ENCODE results near the gene MYO7A.

Gene MYO7A

GRCh38 chr11:77171885-77172665 lies 44.0 kb downstream of the MYO7A start:
- DNase-seq (ENCODE audit: low spot score): no peak
- TF ChIP-seq, protein P1, sequence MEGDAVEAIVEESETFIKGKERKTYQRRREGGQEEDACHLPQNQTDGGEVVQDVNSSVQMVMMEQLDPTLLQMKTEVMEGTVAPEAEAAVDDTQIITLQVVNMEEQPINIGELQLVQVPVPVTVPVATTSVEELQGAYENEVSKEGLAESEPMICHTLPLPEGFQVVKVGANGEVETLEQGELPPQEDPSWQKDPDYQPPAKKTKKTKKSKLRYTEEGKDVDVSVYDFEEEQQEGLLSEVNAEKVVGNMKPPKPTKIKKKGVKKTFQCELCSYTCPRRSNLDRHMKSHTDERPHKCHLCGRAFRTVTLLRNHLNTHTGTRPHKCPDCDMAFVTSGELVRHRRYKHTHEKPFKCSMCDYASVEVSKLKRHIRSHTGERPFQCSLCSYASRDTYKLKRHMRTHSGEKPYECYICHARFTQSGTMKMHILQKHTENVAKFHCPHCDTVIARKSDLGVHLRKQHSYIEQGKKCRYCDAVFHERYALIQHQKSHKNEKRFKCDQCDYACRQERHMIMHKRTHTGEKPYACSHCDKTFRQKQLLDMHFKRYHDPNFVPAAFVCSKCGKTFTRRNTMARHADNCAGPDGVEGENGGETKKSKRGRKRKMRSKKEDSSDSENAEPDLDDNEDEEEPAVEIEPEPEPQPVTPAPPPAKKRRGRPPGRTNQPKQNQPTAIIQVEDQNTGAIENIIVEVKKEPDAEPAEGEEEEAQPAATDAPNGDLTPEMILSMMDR (IDR thresholded peaks at IDR 0.05; ENCODE audit: extremely low read depth, missing control alignments): no peak

GRCh38 chr11:77172666-77172982 lies 44.6 kb downstream of the MYO7A start:
- TF ChIP-seq, protein P1 (IDR thresholded peaks at IDR 0.05; ENCODE audit: extremely low read depth, missing control alignments): no peak

DNA sequence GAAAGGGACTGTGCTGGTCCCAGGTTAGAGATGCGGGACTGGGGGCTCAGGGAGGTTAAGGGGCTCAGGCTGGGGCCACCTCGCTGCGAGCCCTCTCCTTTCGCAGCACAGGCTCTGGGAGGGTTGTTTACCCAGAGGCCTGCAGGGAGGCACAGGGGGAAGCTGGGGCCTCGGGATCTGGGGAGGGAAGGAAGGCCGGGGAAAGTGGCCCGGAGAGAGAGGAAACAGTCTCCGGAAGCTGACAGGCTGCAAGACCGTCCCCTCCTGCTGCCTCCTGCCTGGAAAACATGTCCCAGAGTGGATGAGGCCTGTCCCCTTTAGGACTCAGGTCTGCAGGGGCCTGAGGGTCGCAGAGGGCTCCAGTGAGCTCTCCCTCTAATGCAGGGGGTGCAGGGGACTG lies 45.4 kb downstream of the MYO7A start:
- TF ChIP-seq, protein P1 (IDR thresholded peaks at IDR 0.05; ENCODE audit: extremely low read depth, missing control alignments): no peak
- DNase-seq (ENCODE audit: low spot score): no peak

More at GRCh38 chr11:77172666-77172982, 44.6 kb downstream of the MYO7A start:
- no peak for DNase-seq (ENCODE audit: low spot score)

GRCh38 chr11:77174559-77174958 lies 46.5 kb downstream of the MYO7A start:
- no peak for DNase-seq (ENCODE audit: low spot score)
- TF ChIP-seq, protein P1 (IDR thresholded peaks at IDR 0.05; ENCODE audit: extremely low read depth, missing control alignments): no peak

GRCh38 chr11:77175021-77175842 lies 47.2 kb downstream of the MYO7A start:
- TF ChIP-seq, protein P1 (IDR thresholded peaks at IDR 0.05; ENCODE audit: extremely low read depth, missing control alignments): no peak
- DNase-seq (ENCODE audit: low spot score): no peak

DNA sequence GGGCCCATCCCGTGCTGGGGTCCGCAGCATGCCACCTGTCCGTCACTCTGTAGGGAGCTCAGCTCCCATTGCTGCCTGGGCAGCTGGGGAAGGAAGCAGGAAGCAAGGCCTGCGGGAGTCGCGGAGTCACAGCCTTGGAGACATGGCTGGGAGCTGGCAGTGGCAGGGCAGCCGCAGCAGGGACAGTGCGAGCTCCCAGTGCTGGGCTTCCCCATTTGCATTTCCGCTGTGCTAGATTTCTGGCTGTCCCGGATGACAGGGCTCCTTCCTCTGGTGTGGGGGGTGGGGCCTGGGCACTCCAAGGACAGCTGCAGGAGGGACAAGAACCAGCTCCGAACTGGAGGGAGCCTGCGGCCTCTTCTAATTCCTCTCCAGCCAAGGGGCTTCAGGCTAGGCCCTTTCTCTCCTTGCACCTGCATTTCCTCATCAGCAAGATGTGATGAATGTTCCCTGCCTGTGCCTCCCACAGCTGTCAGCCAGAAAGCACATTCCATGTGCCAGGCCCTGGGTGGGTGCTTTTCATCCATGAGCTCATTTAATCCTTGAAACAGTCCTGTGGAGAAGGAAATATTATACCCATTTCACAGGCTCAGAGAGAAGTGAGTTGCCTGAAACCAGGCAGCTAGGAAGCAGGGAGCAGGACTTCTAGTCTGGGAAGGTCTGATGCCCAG lies 48.0 kb downstream of the MYO7A start:
- DNase-seq (ENCODE audit: low spot score): peak; percentile 61
- TF ChIP-seq, protein P1 (IDR thresholded peaks at IDR 0.05; ENCODE audit: extremely low read depth, missing control alignments): no peak

- TF ChIP-seq, protein P1 (IDR thresholded peaks at IDR 0.05; ENCODE audit: extremely low read depth, missing control alignments): no peak
- DNase-seq (ENCODE audit: low spot score): no peak
Measured at GRCh38 chr11:77176996-77177395, 49.0 kb downstream of the MYO7A start.

Data from GM20000 (cell line).